ENCODE results near the gene CDIPT.

Gene CDIPT

DNA sequence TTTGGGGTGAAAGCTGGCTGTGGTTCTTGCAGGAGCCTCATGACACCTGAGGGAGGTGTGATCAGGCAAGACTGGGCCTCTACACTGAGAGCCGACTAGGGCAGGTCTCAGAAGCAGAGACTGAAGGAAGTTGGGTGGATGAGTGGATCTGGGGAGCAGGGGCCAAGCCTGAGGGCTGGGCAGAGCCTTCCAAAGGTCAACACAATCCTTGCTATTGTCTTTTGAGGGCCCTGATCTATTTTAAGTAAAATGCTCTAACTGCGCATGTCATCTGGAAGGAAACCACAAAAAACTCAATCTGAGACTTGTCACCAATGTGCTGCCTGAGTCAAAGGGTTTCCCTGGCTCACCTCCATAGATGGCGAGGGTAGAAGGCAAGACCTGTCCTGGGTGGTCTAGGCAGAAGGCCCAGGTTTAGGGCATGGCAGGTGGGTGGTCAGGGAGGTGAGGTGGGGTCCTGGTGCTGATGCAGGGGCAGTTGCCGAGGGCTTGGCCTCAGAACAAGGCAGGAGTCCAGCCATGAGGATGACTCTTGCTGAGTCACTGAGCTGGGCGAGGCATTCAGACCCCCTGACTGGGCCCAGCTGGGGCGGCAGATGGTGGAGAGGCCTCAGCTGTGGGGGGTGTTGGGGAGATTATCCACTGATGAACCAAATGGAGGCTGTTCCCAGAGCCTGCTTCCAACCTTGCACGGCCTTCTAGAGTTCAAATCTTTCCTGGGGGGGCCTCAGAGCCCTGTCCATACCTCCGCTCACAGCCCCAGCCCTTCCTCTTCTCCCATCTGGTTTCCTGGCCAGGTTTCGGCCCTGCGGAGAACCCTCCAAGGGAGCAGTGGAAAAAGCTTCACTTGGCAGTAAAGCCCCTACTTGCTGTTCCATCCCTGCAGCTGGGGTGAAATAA lies 37.6 kb downstream of the CDIPT start:
- Mint-ChIP-seq H3K27me3 (ENCODE audit: low read depth) (no peaks in the 10 kb centered on the region), H3K4me1 (peaks cover 36% of the 10 kb centered on the region), H3K36me3 (ENCODE audit: low read depth) (no peaks in the 10 kb centered on the region), H3K4me3 (no peak overlapping the region), H3K27ac (peak overlapping the region in 2 of 3 experiments; percentile 18 to 80), H3K9me3 (no peaks in the 10 kb centered on the region)
- TF ChIP-seq, protein P1, sequence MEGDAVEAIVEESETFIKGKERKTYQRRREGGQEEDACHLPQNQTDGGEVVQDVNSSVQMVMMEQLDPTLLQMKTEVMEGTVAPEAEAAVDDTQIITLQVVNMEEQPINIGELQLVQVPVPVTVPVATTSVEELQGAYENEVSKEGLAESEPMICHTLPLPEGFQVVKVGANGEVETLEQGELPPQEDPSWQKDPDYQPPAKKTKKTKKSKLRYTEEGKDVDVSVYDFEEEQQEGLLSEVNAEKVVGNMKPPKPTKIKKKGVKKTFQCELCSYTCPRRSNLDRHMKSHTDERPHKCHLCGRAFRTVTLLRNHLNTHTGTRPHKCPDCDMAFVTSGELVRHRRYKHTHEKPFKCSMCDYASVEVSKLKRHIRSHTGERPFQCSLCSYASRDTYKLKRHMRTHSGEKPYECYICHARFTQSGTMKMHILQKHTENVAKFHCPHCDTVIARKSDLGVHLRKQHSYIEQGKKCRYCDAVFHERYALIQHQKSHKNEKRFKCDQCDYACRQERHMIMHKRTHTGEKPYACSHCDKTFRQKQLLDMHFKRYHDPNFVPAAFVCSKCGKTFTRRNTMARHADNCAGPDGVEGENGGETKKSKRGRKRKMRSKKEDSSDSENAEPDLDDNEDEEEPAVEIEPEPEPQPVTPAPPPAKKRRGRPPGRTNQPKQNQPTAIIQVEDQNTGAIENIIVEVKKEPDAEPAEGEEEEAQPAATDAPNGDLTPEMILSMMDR (IDR thresholded peaks at IDR 0.05; ENCODE audit: unreplicated experiment in 3 of 3), result no peak

DNA sequence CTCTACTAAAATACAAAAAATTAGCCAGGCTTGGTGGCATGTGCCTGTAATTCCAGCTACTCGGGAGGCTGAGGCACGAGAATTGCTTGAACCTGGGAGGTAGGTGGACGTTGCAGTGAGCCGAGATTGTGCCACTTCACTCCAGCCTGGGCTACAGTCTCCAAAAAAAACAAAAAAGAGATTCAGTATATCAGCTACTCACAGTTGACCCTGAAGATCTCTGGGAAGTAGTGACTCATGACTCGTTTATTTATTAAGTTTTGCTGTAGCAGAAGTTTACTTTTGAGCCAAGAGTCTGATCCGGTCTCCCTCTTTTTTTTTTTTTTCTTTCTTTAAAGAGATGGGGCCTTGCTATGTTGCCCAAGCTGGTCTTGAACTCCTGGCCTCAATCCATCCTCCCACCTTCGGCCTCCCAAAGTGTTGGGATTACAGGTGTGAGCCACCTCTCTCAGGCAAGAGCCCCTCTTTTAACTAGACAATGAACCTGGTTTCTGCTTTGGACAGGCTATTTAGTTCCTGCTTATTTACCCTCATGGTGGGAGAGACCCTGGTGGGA lies 38.4 kb downstream of the CDIPT start:
- H3K4me3 Mint-ChIP-seq, result no peak overlapping the region
- H3K9me3 Mint-ChIP-seq, result no peaks in the 10 kb centered on the region
- peak overlapping the region in 1 of 3 experiments; percentile 80 for H3K27ac Mint-ChIP-seq
- TF ChIP-seq, protein P1 (IDR thresholded peaks at IDR 0.05; ENCODE audit: unreplicated experiment in 3 of 3), result no peak
- peaks cover 5% of the 10 kb centered on the region for H3K36me3 Mint-ChIP-seq (ENCODE audit: low read depth)
- no peaks in the 10 kb centered on the region for H3K27me3 Mint-ChIP-seq (ENCODE audit: low read depth)
- H3K4me1 Mint-ChIP-seq, result peaks cover 44% of the 10 kb centered on the region

DNA sequence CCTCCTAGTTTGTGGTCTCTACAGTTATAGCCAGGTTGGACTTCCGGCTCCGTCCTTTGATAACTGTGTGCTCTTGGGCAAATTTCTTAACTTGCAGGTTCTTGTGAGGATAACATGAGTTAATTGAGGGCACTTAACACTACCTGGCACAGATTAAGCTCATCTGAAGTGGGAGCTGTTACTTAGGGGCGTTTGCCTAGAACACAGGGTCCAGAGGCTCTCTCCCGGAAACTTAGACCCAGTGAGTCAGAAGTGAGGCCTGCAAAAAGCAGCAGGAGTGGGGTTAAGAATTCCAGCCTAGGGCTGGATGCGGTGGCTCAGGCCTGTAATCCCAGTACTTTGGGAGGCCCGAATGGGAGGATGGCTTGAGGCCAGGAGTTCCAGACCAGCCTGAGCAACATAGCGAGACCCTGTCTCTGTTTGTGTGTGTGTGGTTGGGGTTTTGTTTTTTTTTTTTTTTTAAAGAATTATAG lies 41.3 kb downstream of the CDIPT start:
- Mint-ChIP-seq H3K4me3 (peak overlapping the region; percentile 41 to 82 (median 59)), H3K27me3 (ENCODE audit: low read depth) (no peaks in the 10 kb centered on the region), H3K4me1 (peaks cover 60% of the 10 kb centered on the region), H3K36me3 (ENCODE audit: low read depth) (peaks cover 28% of the 10 kb centered on the region), H3K27ac (peak overlapping the region; percentile 43 to 72 (median 67)), H3K9me3 (no peaks in the 10 kb centered on the region)
- TF ChIP-seq, protein P1 (IDR thresholded peaks at IDR 0.05; ENCODE audit: unreplicated experiment in 3 of 3), result no peak

DNA sequence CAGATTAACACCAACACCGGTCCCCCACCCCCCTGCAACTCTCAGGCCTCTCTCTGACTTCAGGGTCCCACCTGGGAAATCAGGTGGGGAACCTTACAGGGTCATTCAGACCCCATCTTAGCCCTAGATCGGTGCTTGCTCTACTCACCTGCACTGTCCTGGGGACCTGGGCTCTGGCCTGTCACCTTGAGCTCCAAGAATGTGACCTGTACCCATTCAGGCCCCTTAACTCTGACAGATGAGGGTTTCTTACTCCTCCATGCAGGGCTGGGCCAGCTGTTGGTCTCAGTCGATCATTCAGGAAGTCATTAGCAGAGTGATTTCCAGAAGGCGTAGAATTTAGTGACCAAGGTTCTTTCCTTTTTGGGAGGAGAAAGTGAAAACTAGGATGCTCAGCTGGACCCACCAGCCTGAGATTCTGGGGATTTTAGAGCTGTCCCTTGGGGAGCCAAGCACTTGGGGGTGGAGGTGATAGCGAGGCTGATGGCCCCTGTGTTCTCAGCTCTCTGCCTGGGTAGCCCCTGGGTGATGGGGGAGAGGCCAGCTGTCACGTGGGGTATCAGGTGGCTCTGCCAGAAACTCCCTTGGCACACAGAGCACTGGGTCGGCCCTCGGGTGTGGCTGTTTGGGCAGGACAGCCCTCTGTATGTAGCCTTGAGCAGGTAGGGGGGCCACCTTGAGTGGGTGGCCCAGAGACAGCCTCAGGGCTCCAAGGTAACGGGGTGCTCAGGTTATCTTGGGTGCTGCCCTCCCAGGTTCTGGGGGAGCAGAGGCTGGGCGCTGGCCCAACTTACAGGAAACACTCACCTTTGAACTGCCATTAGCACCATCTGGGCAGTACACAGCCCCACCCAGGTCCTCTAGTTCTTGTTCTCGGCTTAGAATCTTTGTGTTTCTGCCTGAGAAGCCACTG lies 42.0 kb downstream of the CDIPT start:
- no peaks in the 10 kb centered on the region for H3K9me3 Mint-ChIP-seq
- peak overlapping the region; percentile 55 to 80 (median 73) for H3K27ac Mint-ChIP-seq
- TF ChIP-seq, protein P1 (IDR thresholded peaks at IDR 0.05; ENCODE audit: unreplicated experiment in 3 of 3), result no peak
- peaks cover 64% of the 10 kb centered on the region for H3K4me1 Mint-ChIP-seq
- peak overlapping the region; percentile 75 to 88 (median 84) for H3K4me3 Mint-ChIP-seq
- H3K36me3 Mint-ChIP-seq (ENCODE audit: low read depth), result peaks cover 29% of the 10 kb centered on the region
- no peaks in the 10 kb centered on the region for H3K27me3 Mint-ChIP-seq (ENCODE audit: low read depth)

DNA sequence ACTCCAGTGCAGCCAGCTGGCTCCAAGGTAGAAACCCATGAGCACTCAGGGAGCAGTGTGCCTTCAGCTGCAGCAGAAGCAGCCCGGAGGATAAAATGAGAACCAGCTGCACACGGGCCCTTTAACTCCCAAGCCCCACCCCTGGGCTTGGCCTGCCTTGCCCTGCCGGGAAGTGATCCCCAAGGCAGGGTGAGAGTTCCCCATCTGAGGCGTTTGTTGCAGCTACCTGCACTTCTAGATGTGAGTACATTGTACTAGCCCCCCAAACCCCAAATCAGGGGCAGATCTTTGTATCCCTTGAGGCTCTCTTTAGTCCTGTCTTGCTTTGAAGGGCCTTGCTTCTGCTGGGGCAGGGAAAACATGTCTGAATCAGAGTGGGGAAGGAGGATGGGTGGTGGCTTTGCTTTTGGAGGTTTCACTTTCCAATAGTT lies 42.7 kb downstream of the CDIPT start, which contains the start of gene MVP:
Gene MVP, plus strand, starts transcription at position 192 of the 431 bp plus-strand sequence. CDS start 10,088 bp downstream, outside the sequence.
- Mint-ChIP-seq H3K4me1 (peaks cover 63% of the 10 kb centered on the region), H3K36me3 (ENCODE audit: low read depth) (peaks cover 29% of the 10 kb centered on the region), H3K4me3 (peak within 1 kb of the TSS; percentile 75 to 88 (median 84)), H3K27ac (peak within 1 kb of the TSS; percentile 55 to 80 (median 73)), H3K9me3 (no peaks in the 10 kb centered on the region), H3K27me3 (ENCODE audit: low read depth) (no peaks in the 10 kb centered on the region)
- TF ChIP-seq, protein P1 (IDR thresholded peaks at IDR 0.05; ENCODE audit: unreplicated experiment in 3 of 3), result no peak
